Measurements from ENCODE around the gene TBXA2R. TPM values are rescaled to one million over a fixed set of nuclear protein-coding genes. Genes with fewer than 3 reads are reported as not detected.
A peak's percentile ranks its signal among the peaks of the same experiment; 100 is the strongest.

Gene TBXA2R
- total RNA-seq, 1 donor from 2014 or later: 0.14 TPM

GRCh38 chr19:3620817-3621547 is 14.3 kb upstream of the TBXA2R start:
- no peak for DNase-seq (ENCODE audit: low spot score)
- H3K4me3 Mint-ChIP-seq (ENCODE audit: low read depth): no peak overlapping the region
- H3K27ac Mint-ChIP-seq: no peak overlapping the region
- peaks cover 14% of the 10 kb centered on the region for H3K36me3 Mint-ChIP-seq (ENCODE audit: low read depth)
- no peaks in the 10 kb centered on the region for H3K9me3 Mint-ChIP-seq
- peaks cover 18% of the 10 kb centered on the region for H3K4me1 Mint-ChIP-seq (ENCODE audit: low read depth)
- intact Hi-C loops (cut with micrococcal nuclease): no loop called here
- H3K27me3 Mint-ChIP-seq (ENCODE audit: low read depth): no peaks in the 10 kb centered on the region

GRCh38 chr19:3620145-3620816 is 13.6 kb upstream of the TBXA2R start:
- intact Hi-C loops (cut with micrococcal nuclease): no loop called here
- H3K4me3 Mint-ChIP-seq (ENCODE audit: low read depth): no peak overlapping the region
- no peaks in the 10 kb centered on the region for H3K9me3 Mint-ChIP-seq
- H3K27me3 Mint-ChIP-seq (ENCODE audit: low read depth): no peaks in the 10 kb centered on the region
- H3K36me3 Mint-ChIP-seq (ENCODE audit: low read depth): peaks cover 14% of the 10 kb centered on the region
- no peak overlapping the region for H3K27ac Mint-ChIP-seq
- peaks cover 16% of the 10 kb centered on the region for H3K4me1 Mint-ChIP-seq (ENCODE audit: low read depth)
- no peak for DNase-seq (ENCODE audit: low spot score)

- Mint-ChIP-seq H3K36me3 (ENCODE audit: low read depth) (peaks cover 14% of the 10 kb centered on the region), H3K9me3 (no peaks in the 10 kb centered on the region), H3K4me1 (ENCODE audit: low read depth) (peaks cover 14% of the 10 kb centered on the region)
Measured at GRCh38 chr19:3619631-3620012, 12.9 kb upstream of the TBXA2R start.

GRCh38 chr19:3618811-3619630 is 12.3 kb upstream of the TBXA2R start:
- H3K9me3 Mint-ChIP-seq: no peaks in the 10 kb centered on the region
- no peak for DNase-seq (ENCODE audit: low spot score)
- no peak overlapping the region for H3K4me3 Mint-ChIP-seq (ENCODE audit: low read depth)
- H3K4me1 Mint-ChIP-seq (ENCODE audit: low read depth): peaks cover 8% of the 10 kb centered on the region
- H3K27ac Mint-ChIP-seq: no peak overlapping the region
- intact Hi-C loops (cut with micrococcal nuclease): loop anchor here (2.0 kb wide), 1 partner anchor 74 kb away; no protein-coding TSS in a partner anchor
- peaks cover 12% of the 10 kb centered on the region for H3K36me3 Mint-ChIP-seq (ENCODE audit: low read depth)
- H3K27me3 Mint-ChIP-seq (ENCODE audit: low read depth): no peaks in the 10 kb centered on the region

More at GRCh38 chr19:3619631-3620012, 12.9 kb upstream of the TBXA2R start:
- no peak overlapping the region for H3K27ac Mint-ChIP-seq
- no peak for DNase-seq (ENCODE audit: low spot score)
- intact Hi-C loops (cut with micrococcal nuclease): loop anchor here (2.0 kb wide), 1 partner anchor 75 kb away; no protein-coding TSS in a partner anchor
- no peak overlapping the region for H3K4me3 Mint-ChIP-seq (ENCODE audit: low read depth)
- no peaks in the 10 kb centered on the region for H3K27me3 Mint-ChIP-seq (ENCODE audit: low read depth)

GRCh38 chr19:3618144-3618810 is 11.6 kb upstream of the TBXA2R start:
- Mint-ChIP-seq H3K27ac (no peak overlapping the region), H3K9me3 (no peaks in the 10 kb centered on the region), H3K4me1 (ENCODE audit: low read depth) (peaks cover 7% of the 10 kb centered on the region), H3K27me3 (ENCODE audit: low read depth) (no peaks in the 10 kb centered on the region), H3K4me3 (ENCODE audit: low read depth) (no peak overlapping the region), H3K36me3 (ENCODE audit: low read depth) (peaks cover 16% of the 10 kb centered on the region)
- intact Hi-C loops (cut with micrococcal nuclease): loop anchor here (2.0 kb wide), 1 partner anchor 73 kb away; no protein-coding TSS in a partner anchor
- peak; percentile 33 for DNase-seq (ENCODE audit: low spot score)

DNA sequence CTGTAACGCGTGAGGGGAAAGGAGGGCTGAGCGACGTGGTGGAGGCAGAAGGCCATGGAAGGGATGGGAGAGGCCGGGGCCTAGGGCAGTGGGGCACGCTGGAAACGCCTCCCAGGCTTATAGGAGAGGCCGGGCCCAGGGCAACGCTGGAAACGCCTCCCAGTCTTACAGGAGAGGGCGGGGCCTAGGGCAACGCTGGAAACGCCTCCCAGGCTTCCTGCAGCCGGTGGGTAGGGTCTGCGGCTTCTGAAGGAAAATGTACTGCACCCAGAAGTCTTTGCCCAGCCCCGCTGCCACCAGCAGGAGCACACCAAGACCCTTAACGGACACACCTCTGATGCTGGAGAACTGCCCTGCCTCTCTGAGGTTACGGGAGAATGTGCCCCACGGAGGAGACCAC is 10.8 kb upstream of the TBXA2R start:
- Mint-ChIP-seq H3K4me3 (ENCODE audit: low read depth) (no peak overlapping the region), H3K27ac (no peak overlapping the region), H3K9me3 (no peaks in the 10 kb centered on the region), H3K36me3 (ENCODE audit: low read depth) (peaks cover 12% of the 10 kb centered on the region), H3K27me3 (ENCODE audit: low read depth) (no peaks in the 10 kb centered on the region), H3K4me1 (ENCODE audit: low read depth) (peaks cover 7% of the 10 kb centered on the region)
- DNase-seq (ENCODE audit: low spot score): no peak
- intact Hi-C loops (cut with micrococcal nuclease): no loop called here

DNA sequence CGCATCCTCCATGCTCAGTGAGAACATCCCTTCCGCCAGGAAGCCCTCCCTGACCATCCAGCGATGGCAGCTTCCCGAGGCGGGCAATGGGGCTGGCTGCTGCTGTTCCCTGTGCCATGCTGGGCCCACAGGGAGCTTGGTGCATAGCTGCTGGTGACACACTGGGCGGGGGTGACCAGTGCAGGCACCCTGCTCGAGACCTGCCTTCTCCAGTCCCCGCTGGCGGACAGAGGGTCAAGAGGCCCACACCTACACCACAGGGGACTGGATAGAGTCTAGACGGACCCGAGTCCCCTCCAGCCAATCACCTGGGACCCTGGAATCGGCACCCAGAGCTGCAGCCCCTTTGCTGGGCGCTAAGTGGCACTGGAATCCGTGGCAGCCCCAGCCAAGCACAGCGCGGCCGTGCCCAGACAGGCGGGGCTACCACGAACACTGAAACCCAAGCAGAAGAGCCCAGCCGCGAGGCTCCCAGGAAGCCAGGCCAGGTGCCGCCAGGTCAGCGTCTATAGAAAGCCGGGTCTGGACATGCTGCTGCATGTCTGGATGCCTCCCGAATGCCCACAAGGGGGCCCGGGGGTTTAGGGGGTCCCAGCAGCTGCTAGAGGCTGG is 9.0 kb upstream of the TBXA2R start:
- no peak overlapping the region for H3K27ac Mint-ChIP-seq
- H3K27me3 Mint-ChIP-seq (ENCODE audit: low read depth): no peaks in the 10 kb centered on the region
- peaks cover 11% of the 10 kb centered on the region for H3K36me3 Mint-ChIP-seq (ENCODE audit: low read depth)
- intact Hi-C loops (cut with micrococcal nuclease): no loop called here
- DNase-seq (ENCODE audit: low spot score): no peak
- peaks cover 7% of the 10 kb centered on the region for H3K4me1 Mint-ChIP-seq (ENCODE audit: low read depth)
- no peaks in the 10 kb centered on the region for H3K9me3 Mint-ChIP-seq
- no peak overlapping the region for H3K4me3 Mint-ChIP-seq (ENCODE audit: low read depth)

GRCh38 chr19:3614858-3615505 is 8.3 kb upstream of the TBXA2R start:
- H3K27ac Mint-ChIP-seq: no peak overlapping the region
- no peaks in the 10 kb centered on the region for H3K9me3 Mint-ChIP-seq
- H3K4me3 Mint-ChIP-seq (ENCODE audit: low read depth): no peak overlapping the region
- H3K27me3 Mint-ChIP-seq (ENCODE audit: low read depth): no peaks in the 10 kb centered on the region
- H3K36me3 Mint-ChIP-seq (ENCODE audit: low read depth): peaks cover 11% of the 10 kb centered on the region
- intact Hi-C loops (cut with micrococcal nuclease): no loop called here
- no peak for DNase-seq (ENCODE audit: low spot score)
- H3K4me1 Mint-ChIP-seq (ENCODE audit: low read depth): peaks cover 7% of the 10 kb centered on the region

GRCh38 chr19:3613818-3614661 is 7.4 kb upstream of the TBXA2R start:
- H3K4me3 Mint-ChIP-seq (ENCODE audit: low read depth): no peak overlapping the region
- H3K36me3 Mint-ChIP-seq (ENCODE audit: low read depth): peaks cover 9% of the 10 kb centered on the region
- H3K9me3 Mint-ChIP-seq: no peaks in the 10 kb centered on the region

GRCh38 chr19:3612901-3613741 is 6.4 kb upstream of the TBXA2R start:
- H3K27me3 Mint-ChIP-seq (ENCODE audit: low read depth): no peaks in the 10 kb centered on the region
- no peaks in the 10 kb centered on the region for H3K9me3 Mint-ChIP-seq
- peaks cover 7% of the 10 kb centered on the region for H3K36me3 Mint-ChIP-seq (ENCODE audit: low read depth)
- H3K27ac Mint-ChIP-seq: no peak overlapping the region
- H3K4me3 Mint-ChIP-seq (ENCODE audit: low read depth): no peak overlapping the region
- peaks cover 9% of the 10 kb centered on the region for H3K4me1 Mint-ChIP-seq (ENCODE audit: low read depth)
- intact Hi-C loops (cut with micrococcal nuclease): no loop called here
- DNase-seq (ENCODE audit: low spot score): no peak

More at GRCh38 chr19:3613818-3614661, 7.4 kb upstream of the TBXA2R start:
- DNase-seq (ENCODE audit: low spot score): no peak
- Mint-ChIP-seq H3K27me3 (ENCODE audit: low read depth) (no peaks in the 10 kb centered on the region), H3K4me1 (ENCODE audit: low read depth) (peaks cover 7% of the 10 kb centered on the region), H3K27ac (no peak overlapping the region)
- intact Hi-C loops (cut with micrococcal nuclease): no loop called here

All from activated T-helper 2 cell treated with anti-CD3 and anti-CD28 coated beads, Interferon-gamma antibody, Interleukin-2, Interleukin-4, amounts not matched to agents 10 μg/mL and 5 μg/mL and 100 μg/mL, durations not matched to agents 14 hours and 24 hours and 36 hours (primary cell).